ENCODE measurements around the gene TM9SF1. TPM values are rescaled to one million over a fixed set of nuclear protein-coding genes. Genes with fewer than 3 reads are reported as not detected.

Gene TM9SF1
- polyA plus RNA-seq, 3 donors, result 14.6 to 56.0 (median 51.1) TPM

DNA sequence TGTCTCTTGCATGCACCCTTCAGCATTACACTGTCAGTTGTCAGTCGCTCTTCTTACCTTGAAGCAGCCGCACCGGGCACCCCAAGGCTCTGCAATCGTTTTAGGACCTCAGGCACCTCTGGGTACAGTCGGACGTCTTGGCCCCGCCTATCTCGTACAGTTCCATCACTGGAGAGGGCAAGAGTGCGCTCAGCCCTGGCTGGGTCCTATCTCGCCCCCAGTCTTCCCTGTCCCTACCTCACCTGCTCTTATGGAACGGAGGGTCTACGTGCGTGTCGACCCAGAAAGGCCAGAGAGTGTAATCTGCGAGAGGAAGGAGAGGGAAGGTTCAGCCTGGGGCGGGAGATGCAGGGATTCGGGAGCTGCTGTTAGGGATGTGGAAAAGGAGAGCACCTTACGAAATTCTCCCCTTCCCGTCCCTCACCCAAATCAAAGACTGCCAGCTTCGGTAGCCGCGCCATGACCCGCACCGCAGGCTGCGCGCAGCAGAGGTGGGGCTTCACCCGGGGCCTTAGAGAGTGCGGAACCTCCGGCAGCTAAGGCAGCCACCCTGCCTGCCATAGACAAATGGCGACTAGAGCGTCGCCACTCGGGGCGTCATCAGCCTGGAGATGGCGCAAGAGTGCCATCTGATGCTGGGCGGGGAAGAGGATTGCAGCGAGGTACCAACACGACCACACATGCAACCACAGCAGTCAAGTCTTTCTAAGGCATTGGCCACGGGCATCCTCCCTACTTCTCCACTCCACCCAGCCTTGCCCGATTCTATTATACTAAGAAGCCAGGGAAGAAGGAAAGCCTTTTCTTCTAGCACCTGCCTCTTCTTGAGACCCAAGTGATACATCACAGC lies 20.5 kb upstream of the TM9SF1 start, which contains the start of gene MDP1:
Gene MDP1, minus strand, starts transcription at position 572 of the 850 bp plus-strand sequence. Its CDS starts 111 bp downstream, at position 461.
- TF ChIP-seq, protein P1, sequence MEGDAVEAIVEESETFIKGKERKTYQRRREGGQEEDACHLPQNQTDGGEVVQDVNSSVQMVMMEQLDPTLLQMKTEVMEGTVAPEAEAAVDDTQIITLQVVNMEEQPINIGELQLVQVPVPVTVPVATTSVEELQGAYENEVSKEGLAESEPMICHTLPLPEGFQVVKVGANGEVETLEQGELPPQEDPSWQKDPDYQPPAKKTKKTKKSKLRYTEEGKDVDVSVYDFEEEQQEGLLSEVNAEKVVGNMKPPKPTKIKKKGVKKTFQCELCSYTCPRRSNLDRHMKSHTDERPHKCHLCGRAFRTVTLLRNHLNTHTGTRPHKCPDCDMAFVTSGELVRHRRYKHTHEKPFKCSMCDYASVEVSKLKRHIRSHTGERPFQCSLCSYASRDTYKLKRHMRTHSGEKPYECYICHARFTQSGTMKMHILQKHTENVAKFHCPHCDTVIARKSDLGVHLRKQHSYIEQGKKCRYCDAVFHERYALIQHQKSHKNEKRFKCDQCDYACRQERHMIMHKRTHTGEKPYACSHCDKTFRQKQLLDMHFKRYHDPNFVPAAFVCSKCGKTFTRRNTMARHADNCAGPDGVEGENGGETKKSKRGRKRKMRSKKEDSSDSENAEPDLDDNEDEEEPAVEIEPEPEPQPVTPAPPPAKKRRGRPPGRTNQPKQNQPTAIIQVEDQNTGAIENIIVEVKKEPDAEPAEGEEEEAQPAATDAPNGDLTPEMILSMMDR (IDR thresholded peaks at IDR 0.05), result peak; percentile 50
- Histone ChIP-seq H4K20me1 (ENCODE audit: insufficient read depth, low read length) (no peaks in the 10 kb centered on the region), H3K27ac (ENCODE audit: low read depth in 1 of 2, low read length in 2 of 2) (peak within 1 kb of the TSS; percentile 87 to 98), H3K27me3 (ENCODE audit: control insufficient read depth in 2 of 2, insufficient read depth in 2 of 2, low read length in 2 of 2) (no peaks in the 10 kb centered on the region), H3K4me3 (replicated peaks in 1 of 3; ENCODE audit: low read depth in 2 of 3, low read length in 3 of 3) (peak within 1 kb of the TSS; percentile 71 to 90 (median 77)), H3K79me2 (ENCODE audit: insufficient read depth, low read length) (peaks cover 39% of the 10 kb centered on the region), H3K36me3 (replicated peaks in 1 of 2; ENCODE audit: control insufficient read depth in 1 of 2, insufficient read depth in 2 of 2, low read length in 2 of 2) (peaks cover 12 to 25% of the 10 kb centered on the region in 2 donors), H3K9ac (ENCODE audit: insufficient read depth, low read length, poor library complexity, severe bottlenecking) (peak within 1 kb of the TSS; percentile 88), H3K4me1 (ENCODE audit: control insufficient read depth in 1 of 2, insufficient read depth in 2 of 2, low read length in 2 of 2) (peaks cover 30 to 36% of the 10 kb centered on the region in 2 donors), H3K4me2 (replicated peaks; ENCODE audit: extremely low read depth, low read length, poor library complexity, severe bottlenecking) (peak within 1 kb of the TSS; percentile 87), H2AFZ (ENCODE audit: insufficient read depth, low read depth, low read length, poor library complexity, severe bottlenecking) (peak within 1 kb of the TSS; percentile 86), H3K9me3 (replicated peaks in 1 of 2; ENCODE audit: control insufficient read depth in 1 of 2, insufficient read depth in 1 of 2, low read length in 2 of 2) (no peaks in the 10 kb centered on the region)
- WGBS (ENCODE audit: insufficient coverage), result 0% methylated on average over 29 of the region's 40 CpGs
- Mint-ChIP-seq H3K27ac (peak within 1 kb of the TSS; percentile 95 to 100 (median 98)), H3K4me3 (peak within 1 kb of the TSS; percentile 86 to 93), H3K27me3 (ENCODE audit: low read depth in 3 of 3) (peaks cover 0 to 4% (median 1%) of the 10 kb centered on the region in 3 donors), H3K36me3 (peaks cover 25 to 30% of the 10 kb centered on the region in 2 donors), H3K4me1 (peaks cover 31% of the 10 kb centered on the region), H3K9me3 (no peaks in the 10 kb centered on the region)
- DNase-seq, result peak; percentile 91 to 92 (median 91)
- intact Hi-C loops (cut with micrococcal nuclease), result loop anchor here (1.0 to 10.0 kb wide), 2 partner anchors 16 to 89 kb away; partner anchors contain the start of gene CIDEB (in 1 of the 2)

DNA sequence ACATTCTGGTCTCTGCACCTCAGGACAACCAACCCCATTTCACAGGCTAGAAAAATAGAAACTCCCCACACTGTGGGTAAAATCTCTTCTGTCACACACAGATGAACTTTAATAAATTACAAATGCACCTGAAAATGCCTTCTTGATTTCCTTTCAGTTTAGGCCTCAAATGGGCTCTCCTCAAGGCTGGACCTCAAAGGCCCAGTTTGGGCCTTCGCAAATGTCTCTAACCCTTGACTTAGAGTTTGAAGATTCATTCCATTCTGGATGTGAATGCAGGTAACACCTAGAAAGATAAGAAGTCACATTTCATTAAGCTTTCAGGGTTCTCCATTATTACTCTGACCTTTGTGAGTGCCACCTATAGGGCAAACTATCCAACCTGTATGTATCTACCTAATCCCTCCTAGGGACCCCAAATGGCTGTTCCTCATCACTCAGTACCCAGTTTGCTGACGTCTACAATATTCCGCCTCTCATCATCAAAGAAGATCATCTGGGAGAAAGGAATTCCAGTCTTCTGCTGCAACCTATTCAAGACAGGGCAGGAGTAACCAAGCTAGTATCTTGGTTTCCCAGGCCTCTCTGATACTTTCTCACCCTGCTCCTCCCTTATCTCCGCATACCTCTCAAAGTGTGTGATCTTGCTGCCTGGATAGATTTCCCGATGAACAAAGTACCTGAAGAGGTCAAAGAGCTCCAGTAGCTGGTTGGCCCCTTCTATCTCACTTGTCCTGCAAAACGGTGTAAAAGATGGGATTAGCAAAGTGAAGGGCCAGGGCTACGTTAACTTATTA lies 18.8 kb upstream of the TM9SF1 start:
- 100% methylated on average over 5 of the region's 7 CpGs for WGBS (ENCODE audit: insufficient coverage)
- Mint-ChIP-seq H3K9me3 (no peaks in the 10 kb centered on the region), H3K4me3 (peak overlapping the region; percentile 87 to 94), H3K4me1 (peaks cover 35% of the 10 kb centered on the region), H3K27ac (peak overlapping the region; percentile 95 to 100 (median 99)), H3K36me3 (peaks cover 42 to 43% of the 10 kb centered on the region in 2 donors), H3K27me3 (ENCODE audit: low read depth in 3 of 3) (peaks cover 0 to 4% (median 0%) of the 10 kb centered on the region in 3 donors)
- peaks cover 34% of the 10 kb centered on the region for H3K79me2 ChIP-seq (ENCODE audit: insufficient read depth, low read length)
- peak overlapping the region; percentile 69 for H2AFZ ChIP-seq (ENCODE audit: insufficient read depth, low read depth, low read length, poor library complexity, severe bottlenecking)
- intact Hi-C loops (cut with micrococcal nuclease), result loop anchor here in 1 of 2 donors (10.0 kb wide), 1 partner anchor 91 kb away; the partner anchor contains the start of gene CIDEB
- H4K20me1 ChIP-seq (ENCODE audit: insufficient read depth, low read length), result no peaks in the 10 kb centered on the region
- peak overlapping the region; percentile 16 to 84 (median 81) for H3K4me3 ChIP-seq (replicated peaks in 1 of 3; ENCODE audit: low read depth in 2 of 3, low read length in 3 of 3)
- H3K9me3 ChIP-seq (replicated peaks in 1 of 2; ENCODE audit: control insufficient read depth in 1 of 2, insufficient read depth in 1 of 2, low read length in 2 of 2), result no peaks in the 10 kb centered on the region
- peak overlapping the region; percentile 96 for H3K9ac ChIP-seq (ENCODE audit: insufficient read depth, low read length, poor library complexity, severe bottlenecking)
- peak overlapping the region; percentile 70 for H3K4me2 ChIP-seq (replicated peaks; ENCODE audit: extremely low read depth, low read length, poor library complexity, severe bottlenecking)
- H3K36me3 ChIP-seq (replicated peaks in 1 of 2; ENCODE audit: control insufficient read depth in 1 of 2, insufficient read depth in 2 of 2, low read length in 2 of 2), result peaks cover 29 to 41% of the 10 kb centered on the region in 2 donors
- TF ChIP-seq, protein P1 (IDR thresholded peaks at IDR 0.05), result no peak
- no peak for DNase-seq
- H3K27ac ChIP-seq (ENCODE audit: low read depth in 1 of 2, low read length in 2 of 2), result peak overlapping the region; percentile 98 to 99
- H3K4me1 ChIP-seq (ENCODE audit: control insufficient read depth in 1 of 2, insufficient read depth in 2 of 2, low read length in 2 of 2), result peaks cover 30 to 36% of the 10 kb centered on the region in 2 donors
- no peaks in the 10 kb centered on the region for H3K27me3 ChIP-seq (ENCODE audit: control insufficient read depth in 2 of 2, insufficient read depth in 2 of 2, low read length in 2 of 2)

Data from CD14-positive monocyte (primary cell).